HG03135 (cell line): Measurements from ENCODE around the gene TEDC2.
"Not testable (repeated sequence)": the region's sequence is repeated elsewhere in the genome, so short reads cannot be mapped to it uniquely, and the experiment has no call there.

Experiments used
- ATAC-seq: cut with Tn5 transposase; IDR thresholded peaks from one replicate; pipeline ENCODE4 v1.9.1; 2021; ENCODE audit warnings: mild to moderate bottlenecking, moderate library complexity; ENCODE audit not compliant: unreplicated experiment

TEDC2 gene

DNA sequence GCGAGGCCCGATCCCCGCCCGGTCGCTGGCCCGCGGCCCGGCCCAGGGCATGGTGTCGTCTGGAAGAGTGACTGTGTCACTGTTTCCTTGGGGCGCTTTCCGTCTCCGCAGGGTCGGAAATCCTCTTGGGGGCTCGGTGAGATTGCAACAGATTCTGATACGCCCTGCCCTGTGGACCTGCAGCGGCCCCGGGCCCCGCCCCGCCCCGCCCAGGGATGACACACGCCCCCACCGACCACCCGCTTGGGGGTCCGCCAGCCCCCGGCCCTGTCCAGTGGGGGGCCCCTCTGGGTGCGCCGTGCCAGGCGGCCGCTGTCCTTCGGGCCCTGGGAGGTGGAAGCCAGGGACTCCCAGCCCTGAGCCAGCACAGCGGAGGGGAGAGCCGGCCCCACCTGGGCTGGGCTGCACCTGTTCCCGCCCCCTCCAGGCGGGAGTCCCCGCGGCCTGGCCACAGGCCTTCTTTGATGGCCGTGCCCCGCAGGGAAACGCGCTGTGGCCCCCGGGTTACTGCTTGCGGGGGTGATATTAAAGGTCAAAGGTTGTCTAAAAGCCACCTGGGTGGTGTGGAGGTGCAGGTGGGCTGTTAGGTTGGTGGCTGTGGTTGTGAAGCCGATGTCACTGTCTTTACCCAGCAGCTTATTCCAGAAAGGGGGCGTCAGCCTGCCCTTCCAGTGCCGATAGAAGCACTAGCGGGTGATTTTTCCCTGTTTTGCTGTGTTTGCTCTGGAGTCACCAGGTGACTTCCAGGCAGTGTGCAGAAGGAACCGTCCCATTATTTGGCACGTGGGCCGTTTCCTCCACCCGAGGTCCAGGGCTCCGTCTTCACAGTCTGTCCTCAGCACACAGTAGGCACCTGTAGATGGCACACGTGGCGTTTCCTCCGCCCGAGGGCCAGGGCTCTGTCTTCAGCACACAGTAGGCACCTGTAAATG, 15.8 kb downstream of the TEDC2 start:
- peak; percentile 7 for ATAC-seq

DNA sequence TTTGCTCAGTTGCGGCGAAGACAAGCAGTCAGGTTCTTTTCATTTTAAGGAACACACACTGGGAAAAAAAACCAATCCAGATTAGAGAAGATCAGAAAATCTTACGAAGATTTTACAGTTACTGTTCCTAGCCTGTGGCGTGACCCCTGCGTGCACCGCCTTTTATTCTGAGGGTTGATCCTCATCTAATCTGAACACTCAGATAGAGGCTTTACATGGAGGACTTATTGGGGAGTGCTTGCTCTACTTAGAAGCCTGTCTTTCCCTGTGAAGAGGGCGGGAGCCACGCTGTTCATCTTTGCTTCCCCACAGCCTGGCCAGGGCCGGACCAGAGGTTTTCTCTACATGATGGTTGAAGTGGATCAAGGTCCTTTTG, 16.4 kb downstream of the TEDC2 start:
- ATAC-seq = no peak

DNA sequence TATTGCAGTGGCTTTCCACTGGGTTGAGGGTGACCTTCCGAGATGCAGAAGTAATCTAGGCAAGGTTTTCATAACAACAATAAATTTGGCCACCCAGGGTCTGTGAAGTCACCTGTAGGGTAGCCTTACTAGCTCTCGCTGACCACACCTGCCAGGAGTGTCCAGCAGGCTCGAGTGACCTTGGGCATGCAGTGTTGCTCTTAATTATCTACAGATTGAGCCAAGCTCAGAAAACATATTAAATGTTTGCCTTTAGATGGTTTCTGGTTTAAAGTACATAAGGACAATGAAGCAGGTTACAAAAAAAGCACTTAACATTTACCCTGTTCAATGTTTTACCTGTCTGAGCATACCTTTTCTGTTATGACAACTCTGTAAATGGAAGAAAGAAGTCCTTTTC, 16.8 kb downstream of the TEDC2 start:
- ATAC-seq = no peak

DNA sequence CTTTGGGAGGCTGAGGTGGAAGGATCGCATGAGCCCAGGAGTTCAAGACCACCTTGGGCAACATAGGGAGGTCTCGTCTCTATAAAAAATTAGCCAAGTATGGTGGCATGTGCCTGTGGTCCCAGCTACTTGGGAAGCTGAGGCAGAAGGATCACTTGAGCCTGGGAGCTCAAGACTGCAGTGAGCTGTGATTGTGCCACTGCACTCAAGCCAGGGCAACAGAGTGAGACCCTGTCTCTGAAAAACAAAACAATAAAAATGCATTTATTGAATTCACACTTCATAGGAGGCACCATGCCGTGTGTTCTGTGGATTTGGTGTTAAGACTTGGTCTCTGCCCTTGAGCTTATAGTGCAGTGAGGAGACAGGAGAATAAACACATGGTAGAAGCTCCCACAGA, 17.4 kb downstream of the TEDC2 start:
- no peak for ATAC-seq

DNA sequence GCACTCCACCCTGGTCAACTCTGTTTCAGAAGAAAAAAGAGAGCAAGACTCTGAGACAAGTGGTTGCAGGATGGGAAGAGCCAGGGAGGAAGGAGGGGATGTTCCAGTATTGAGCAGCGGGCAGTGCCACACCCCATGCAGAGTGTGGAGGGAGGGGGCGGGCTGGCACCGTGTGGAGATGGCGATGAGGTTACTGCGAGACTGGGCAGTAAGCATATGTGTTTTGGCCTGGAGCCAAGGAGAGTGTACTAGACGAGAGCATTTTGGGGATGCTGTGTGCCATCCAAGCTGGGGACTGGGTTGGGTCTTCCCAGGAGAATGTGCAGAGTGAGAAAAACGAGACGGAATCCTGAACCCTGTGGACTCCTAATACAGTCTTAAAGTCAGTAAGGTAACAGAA, 18.4 kb downstream of the TEDC2 start:
- ATAC-seq = no peak

DNA sequence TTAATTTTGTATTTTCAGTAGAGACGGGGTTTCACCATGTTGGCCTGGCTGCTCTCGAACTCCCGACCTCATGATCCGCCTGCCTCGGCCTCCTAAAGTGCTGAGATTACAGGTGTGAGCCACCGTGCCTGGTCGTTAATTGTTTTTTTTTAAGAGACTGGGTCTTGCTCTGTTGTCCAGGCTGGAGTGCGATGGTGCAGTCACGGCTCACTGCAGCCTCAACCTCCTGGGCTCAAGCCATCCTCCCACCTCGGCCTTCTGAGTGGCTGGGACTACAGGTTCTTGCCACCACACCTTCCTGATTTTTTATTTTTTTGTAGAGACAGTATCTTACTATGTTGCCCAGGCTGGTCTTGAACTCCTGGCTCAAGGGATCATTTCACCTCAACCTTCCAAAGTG, 20.1 kb downstream of the TEDC2 start:
- ATAC-seq = not testable (repeated sequence)

DNA sequence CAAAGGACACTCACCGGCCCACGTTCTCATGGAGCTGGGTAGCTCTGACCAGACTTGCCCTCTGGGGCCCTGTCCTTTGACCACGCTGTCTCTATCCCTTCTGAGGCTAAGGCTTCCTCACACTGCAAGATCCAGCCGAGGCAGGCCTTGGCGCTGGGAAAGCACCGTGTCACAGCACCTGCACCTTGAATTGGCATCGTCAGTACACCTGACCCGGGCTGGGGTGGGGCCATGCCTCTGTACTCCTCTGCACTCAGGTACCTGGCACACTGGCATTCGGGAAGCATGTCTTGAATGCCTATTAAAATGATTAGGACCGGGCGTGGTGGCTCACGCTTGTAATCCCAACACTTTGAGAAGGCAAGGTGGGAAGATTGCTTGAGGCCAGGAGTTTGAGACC, 21.0 kb downstream of the TEDC2 start:
- no peak for ATAC-seq

DNA sequence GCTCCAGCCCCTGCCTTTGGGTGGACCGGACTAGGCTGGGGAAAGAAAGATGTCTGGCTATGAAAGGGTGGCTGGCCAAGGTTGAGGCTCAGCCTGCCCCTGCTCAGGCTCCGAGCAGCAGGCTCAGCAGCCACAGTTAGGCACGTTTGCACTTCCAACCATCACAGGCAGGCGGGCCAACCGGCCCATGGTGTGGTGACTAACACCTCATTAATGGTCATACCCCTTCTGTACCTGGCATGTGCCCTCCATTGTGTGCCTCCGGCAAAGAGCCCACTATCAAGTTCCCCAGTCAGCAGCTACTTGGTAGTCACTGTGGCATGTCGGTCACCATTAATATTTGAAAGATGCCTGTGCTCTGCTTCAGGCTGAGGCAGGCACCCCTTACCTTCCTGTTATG, 21.8 kb downstream of the TEDC2 start:
- no peak for ATAC-seq

DNA sequence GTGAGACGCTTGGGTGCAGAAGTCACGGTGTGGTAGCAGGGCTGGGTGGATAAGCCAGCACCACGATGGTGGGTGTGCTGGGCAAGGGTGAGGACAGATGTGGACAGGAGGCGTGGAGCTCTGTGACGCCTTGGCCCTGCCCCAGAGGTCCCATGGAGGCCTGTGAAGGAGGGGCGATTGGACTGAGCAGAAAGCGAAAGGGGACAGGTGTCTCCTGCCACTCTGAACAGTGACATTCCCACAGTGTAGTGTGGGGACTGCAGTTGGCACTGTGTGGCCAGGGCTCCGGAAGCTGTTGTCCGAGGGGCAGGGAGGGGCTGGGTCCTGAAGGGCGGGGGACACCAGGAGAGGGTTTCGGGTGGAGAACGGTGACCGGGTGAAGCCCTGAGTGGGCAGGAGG, 22.3 kb downstream of the TEDC2 start:
- no peak for ATAC-seq

DNA sequence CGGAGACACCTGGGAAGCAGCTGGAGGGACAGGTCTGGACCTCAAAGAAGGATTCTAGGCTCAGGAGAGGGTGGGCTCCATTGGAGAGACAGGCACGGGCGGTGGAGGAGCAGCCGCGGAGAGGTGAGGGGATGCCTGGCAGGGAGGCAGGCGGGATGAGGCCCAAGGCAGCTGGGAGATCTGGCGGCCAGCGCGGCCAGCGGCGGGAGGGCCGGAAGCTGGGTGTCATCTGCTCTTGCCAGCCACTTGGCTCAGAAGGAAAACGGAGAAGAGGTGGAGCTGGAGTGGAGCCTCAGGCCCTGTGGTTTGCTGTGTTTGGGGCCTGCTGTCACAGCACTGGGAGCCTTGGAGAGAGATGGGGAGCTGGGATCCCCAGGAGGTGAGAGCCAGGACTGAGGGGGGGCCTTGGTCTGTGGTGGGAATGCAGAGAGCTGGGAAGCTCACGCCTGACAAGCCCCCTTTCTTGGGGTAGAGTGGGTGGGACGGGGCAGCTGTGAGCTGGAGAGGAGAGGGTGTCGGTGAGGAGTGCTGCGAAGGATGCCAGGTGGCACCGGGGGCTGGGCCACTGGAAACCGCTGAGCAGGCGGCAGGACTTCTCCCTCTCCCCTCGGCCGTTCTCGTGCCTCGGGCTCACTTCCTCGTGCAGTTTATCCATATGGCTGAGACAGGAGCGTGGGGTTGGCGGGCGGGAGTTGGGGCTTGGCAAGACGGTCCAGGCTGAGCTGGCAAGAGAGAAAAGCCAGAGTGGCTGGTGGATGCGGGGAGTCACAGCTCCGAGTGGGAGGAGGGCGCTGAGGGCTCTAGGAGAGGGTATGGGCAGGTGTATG, 23.0 kb downstream of the TEDC2 start:
- ATAC-seq = no peak

DNA sequence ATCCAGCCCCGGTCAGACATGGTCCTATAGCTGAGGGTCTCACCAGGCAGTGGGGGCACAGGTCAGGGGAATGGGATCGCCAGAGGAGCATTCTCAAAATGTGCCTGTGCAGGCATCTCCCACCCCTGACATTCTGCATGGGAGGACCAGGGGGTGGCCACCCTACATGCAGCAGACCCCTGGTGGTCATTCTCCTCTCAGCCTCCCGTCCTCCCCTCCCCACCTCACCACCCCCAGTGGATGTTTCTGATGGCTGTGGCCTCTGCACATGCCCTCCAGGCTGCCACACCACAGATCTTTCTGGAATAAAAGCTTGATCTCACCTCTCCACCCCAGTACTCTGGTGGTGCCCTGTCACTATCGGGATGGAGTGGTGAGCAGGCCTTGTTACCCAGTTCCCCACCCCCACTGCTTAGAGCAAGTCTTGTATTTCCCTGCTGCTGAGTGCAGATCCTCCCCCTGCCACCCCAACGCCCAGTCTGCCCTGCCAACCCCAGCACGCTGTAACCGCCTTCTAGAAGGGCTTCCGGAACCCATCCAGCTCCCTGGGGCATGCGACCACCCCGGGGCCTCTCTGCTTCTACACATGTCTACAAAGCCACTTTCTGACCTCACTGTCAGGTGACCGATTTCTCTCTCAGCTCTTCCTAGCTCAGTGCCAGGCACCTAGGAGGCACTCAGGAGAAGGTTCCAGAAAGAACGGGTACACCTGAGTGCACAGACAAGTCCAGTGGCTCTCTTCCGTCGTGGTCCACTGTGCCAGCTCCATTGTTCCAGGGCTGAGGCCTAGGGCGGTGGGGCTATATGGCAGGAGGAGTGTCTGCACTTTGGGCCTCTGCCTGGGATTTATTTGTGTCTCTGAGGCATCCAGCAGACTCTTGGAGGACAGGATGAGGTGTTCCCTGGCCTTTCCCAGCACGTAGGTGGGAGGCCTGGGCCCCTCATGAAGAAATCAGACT, 24.3 kb downstream of the TEDC2 start:
- no peak for ATAC-seq

DNA sequence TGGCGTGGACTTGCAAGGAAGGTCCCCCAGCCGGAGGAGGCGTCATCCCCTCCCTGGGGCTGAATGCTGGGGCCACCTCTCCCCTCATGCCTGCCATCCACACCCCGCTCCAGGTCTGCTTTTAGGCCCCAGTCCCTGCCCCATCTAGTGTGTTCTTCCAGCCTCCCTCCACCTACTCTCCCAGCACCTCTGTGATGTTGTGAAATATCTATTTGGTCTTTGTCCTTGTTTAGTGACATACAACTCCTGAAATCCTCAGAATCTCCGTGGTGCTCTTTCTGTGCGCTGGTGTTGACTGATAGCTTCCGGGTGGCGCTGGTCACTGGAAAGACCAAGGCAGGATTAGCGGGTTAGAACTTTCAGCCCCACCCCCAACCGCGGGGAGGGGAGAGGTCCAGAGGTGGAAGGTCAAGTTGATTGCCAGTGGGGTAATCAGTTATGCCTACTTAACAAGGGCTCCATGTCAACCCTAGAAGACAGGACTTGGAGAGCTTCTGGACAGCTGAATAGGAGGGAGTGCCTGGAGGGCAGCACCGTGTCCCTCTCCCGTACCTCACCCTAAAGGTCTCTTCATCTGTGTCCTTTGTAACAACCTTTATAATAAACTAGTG, 25.1 kb downstream of the TEDC2 start:
- no peak for ATAC-seq

DNA sequence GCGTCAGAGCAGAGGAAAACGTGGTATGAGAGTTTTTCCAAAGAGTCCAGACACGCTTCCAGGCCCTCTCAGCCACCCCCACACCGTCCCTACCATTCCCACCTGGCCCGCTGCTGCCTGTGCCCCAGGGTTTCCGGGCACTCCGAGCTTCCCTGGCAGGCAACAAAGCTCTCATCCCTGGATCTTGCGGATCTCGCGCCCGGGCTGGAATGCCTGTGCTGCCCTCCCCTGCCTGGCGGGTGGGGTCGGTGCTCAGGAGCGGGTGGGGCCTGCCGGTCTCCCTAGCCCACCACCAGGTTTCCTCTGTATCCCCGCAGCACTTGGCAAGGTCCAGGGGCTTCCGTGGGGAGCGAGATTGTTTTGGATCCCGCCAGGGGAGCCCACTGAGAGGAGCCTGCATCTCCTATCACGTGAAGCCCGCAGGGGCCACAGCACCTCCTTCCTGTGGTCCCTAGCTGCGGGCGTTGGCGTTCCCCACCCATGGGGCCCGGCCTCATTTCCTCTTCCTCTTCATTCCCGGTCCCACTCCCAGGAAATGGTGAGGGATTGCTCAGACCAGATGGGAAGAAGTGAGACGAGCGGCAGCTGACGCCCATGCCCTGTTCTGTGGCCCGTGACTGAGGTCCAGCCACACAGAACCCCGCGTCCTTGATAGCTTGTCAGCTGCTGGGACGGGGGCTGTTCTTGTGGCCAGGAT, 26.1 kb downstream of the TEDC2 start:
- ATAC-seq = no peak

DNA sequence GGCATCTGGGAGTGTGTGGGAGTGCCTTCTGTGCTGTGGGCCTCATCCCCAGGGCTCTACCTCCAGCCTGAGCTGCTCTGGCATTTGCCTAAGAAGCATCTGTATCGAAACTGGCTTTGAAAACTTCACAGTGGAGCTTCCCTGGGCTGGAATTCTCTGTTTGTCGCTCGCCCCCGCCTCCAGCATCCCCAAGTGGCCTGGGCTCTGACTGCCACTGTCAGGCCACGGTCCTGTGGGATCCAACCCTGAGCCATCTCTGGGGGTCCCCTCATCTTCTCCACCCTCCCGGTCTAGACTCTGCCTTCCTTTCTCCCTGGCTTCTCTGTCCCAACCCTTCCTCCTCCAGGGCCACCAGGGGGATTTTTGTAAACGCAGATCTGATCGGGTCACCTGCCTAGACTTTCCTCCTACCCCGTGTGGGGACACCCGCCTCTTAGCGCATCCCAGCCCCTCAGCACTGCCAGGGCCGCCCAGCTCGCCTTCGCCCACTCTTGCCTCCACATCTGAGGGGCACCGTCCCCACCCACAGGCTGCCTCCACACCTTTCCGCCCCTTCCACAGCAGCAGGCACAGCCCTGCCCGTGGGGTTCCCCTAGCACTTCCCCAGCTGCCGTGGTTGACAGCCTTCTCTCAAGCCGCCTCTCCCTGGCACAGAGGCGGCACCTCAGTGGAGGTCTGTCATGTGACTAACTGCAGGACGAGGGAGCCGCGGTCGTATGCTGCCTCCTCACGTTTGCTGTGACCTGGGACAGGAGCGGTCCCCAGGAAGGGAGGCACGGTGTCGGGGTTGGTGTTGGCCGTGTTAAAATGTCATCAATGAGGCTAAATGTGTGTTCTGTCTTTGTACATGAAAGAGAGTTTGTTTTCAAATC, 27.0 kb downstream of the TEDC2 start:
- peak; percentile 65 for ATAC-seq

DNA sequence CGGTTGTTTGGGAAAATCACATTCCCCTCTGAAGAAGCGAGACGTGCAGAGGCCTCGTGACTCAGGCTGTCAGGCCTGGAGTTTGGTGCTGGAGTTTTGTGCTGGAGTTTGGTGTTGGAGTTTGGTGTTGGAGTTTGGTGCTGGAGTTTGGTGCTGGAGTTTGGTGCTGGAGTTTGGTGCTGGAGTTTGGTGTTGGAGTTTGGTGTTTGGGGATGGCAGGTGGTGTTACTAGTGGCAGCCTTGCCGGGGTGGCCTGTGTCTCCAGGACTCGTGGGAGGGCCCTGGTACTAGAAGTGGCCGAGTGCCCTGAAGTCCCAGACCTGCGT, 27.6 kb downstream of the TEDC2 start:
- no peak for ATAC-seq

DNA sequence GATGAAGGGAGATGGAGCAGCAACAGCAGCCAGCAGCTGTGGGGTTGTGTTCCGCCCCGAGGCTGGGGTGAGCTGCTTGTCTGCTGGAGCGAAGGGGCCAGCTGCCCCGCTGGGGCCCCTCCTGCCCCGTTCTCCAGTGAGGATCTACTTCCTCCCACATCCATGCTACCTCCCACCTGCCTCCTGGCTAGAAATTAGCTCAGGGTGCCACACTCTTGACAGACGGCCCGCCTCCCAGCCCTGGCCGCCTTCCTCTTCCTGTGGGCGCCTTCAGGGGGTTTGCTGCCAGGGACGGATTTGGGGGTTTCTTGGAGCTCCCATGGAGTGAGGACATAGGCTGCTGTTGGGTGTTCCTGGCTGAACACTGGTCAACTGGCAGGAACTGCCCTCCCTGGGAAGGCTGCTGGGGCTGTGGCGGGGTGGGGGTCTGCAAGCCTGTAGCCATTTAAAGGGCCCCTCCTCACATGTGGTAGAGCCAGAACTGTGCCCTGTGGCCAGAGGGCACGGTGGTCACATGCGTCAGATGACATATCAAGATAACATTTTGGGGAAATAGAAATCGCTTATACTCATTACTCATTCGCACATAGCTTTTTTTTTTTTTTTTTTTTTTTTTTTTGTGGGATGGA, 28.1 kb downstream of the TEDC2 start:
- no peak for ATAC-seq

DNA sequence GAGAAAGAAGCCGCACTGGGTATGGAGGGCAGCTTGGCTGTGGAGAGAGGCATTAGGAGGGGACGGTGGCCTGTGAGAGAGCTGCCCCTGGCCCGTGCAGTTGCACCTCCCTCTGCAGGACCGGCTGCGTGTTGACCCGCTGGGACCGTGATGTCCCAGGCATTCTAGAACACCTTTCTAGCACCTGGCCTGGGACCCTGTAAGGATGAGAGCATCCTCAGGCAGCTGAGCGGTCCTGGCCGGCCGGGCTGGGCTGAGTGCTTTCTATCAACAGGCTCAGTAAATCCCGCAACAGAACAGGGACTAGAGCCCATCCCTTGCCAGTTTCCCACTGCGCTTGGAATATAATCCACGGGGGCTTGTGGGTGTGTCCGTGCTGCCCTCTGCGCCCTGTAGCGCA, 29.7 kb downstream of the TEDC2 start:
- ATAC-seq = no peak

DNA sequence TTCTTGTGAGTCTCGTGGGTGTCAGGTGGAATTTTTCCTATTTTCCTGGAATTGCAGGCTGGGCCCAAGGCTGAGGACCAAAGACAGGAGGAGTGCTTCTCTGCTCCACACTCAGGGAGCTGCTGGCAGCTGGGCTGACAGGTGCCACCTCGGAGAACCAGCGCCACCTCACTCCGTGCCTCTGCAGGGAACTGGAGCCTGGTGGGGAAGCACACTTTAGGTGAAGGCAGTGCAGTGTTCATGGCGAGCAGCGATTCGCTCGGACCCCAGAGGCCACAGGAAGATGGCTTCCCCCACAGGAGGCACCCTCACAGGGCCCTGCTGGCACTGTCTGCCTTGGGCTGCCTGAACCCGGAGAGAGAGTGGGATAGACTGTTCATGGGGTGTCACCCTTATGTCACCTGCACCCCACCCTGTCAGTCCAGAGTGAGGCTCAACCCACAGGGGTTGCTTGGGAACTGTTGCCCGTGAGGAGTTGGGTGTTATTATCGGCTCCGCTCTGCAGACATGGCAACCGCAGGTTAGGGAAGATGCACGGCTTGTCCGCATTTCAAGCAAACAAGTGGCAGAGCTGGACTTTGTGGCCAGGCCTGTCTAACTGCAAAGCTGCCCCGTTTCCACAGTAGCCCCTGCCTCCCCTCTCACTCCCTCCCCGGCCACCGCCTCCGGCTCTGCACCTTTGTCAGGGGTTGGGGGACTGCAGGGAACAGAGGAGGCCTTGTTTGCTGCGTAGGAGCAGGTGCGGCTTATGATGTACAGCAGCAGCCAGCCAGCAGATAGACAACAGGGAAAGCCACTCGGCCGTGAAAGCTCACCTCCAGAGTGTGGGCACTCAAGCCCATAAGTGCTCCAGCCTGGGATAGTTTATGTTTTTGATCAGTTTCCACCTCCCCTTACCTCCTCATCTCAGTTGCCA, 30.5 kb downstream of the TEDC2 start:
- ATAC-seq = no peak
